HEK293 (cell line): ENCODE results near the gene KCTD6.
A peak's percentile ranks its signal among the peaks of the same experiment; 100 is the strongest.
"Not testable (repeated sequence)": the region's sequence is repeated elsewhere in the genome, so short reads cannot be mapped to it uniquely, and the experiment has no call there.

ENCODE experiments used
- CTCF ChIA-PET: fragments of 350-600 bp; formaldehyde crosslinking; extraction: SDS; loops from one replicate; lab custom pipeline; 2021; ENCODE audit warnings: antibody characterized with exemption; lab: Yijun Ruan, JAX
- POLR2A ChIA-PET: fragments of 300-600 bp; formaldehyde crosslinking; extraction: SDS; loops from one replicate; lab custom pipeline; 2020; ENCODE audit warnings: antibody characterized with exemption, inconsistent platforms; lab: Yijun Ruan, JAX
- H3K27ac ChIP-seq: fragments of 200-500 bp; sonication (Bioruptor generic); 2 replicates; pipeline ENCODE4 v1.5.1; 2014; ENCODE audit warnings: low read depth, low read length, control low read depth, inconsistent platforms; ENCODE audit errors: extremely low read depth
- H3K36me3 ChIP-seq, 2 experiments: fragments of 200-500 bp in 1 of 2; sonication (Bioruptor generic) in 1 of 2; 1 replicate in 1 of 2; 2 replicates in 1 of 2; pipeline ENCODE4 v1.5.1; 2014 to 2017; ENCODE audit warnings: inconsistent platforms in 2 of 2, low read length in 2 of 2; ENCODE audit not compliant: control insufficient read depth in 2 of 2, insufficient read depth in 1 of 2
- H3K4me1 ChIP-seq: fragments of 200-500 bp; sonication (Bioruptor generic); 2 replicates; pipeline ENCODE4 v1.5.1; 2014; ENCODE audit warnings: mild to moderate bottlenecking, low read length, inconsistent platforms; ENCODE audit not compliant: control insufficient read depth, insufficient read depth
- H3K4me3 ChIP-seq: 2 replicates; pipeline ENCODE4 v1.5.1; 2011; ENCODE audit warnings: low read depth, mild to moderate bottlenecking, control low read depth, low read length, moderate library complexity
- H3K9me3 ChIP-seq: fragments of 200-500 bp; sonication (Bioruptor generic); 2 replicates; pipeline ENCODE4 v1.5.1; 2014; ENCODE audit warnings: low read depth, low read length, inconsistent platforms; ENCODE audit not compliant: control insufficient read depth, insufficient read depth
- HOXA7 ChIP-seq: sonication (generic); formaldehyde crosslinking; IDR thresholded peaks from 2 replicates; pipeline ENCODE4 v1.8.1; 2022; ENCODE audit warnings: missing genetic modification reagents, borderline replicate concordance
- HOXD13 ChIP-seq: sonication (generic); formaldehyde crosslinking; IDR thresholded peaks from 2 replicates; pipeline ENCODE4 v1.8.0; 2022; ENCODE audit warnings: missing genetic modification reagents, borderline replicate concordance
- PRDM10 ChIP-seq: fragments of 450-650 bp; formaldehyde crosslinking; IDR thresholded peaks from 2 replicates; pipeline ENCODE4 v1.5.1; 2016; ENCODE audit warnings: missing biosample characterization, missing genetic modification characterization
- ZBTB21 ChIP-seq: fragments of 450-650 bp; formaldehyde crosslinking; IDR thresholded peaks from 2 replicates; pipeline ENCODE4 v1.5.1; 2017; ENCODE audit warnings: missing biosample characterization, missing genetic modification characterization
- ZIC2 ChIP-seq: fragments of 450-650 bp; formaldehyde crosslinking; IDR thresholded peaks from 2 replicates; pipeline ENCODE4 v1.5.1; 2016; ENCODE audit warnings: missing biosample characterization, missing genetic modification characterization
- ZNF114 ChIP-seq: fragments of 450-650 bp; formaldehyde crosslinking; IDR thresholded peaks from 2 replicates; pipeline ENCODE4 v1.5.0; 2017; ENCODE audit warnings: missing biosample characterization, missing genetic modification characterization
- ZNF133 ChIP-seq: fragments of 450-650 bp; formaldehyde crosslinking; IDR thresholded peaks from 2 replicates; pipeline ENCODE4 v1.5.1; 2016; ENCODE audit warnings: missing biosample characterization, missing genetic modification characterization
- ZNF174 ChIP-seq: fragments of 450-650 bp; formaldehyde crosslinking; IDR thresholded peaks from 2 replicates; pipeline ENCODE4 v1.5.0; 2017; ENCODE audit warnings: missing biosample characterization, mild to moderate bottlenecking, missing genetic modification characterization
- ZNF266 ChIP-seq: fragments of 450-650 bp; formaldehyde crosslinking; IDR thresholded peaks from 2 replicates; pipeline ENCODE4 v1.5.1; 2016; ENCODE audit warnings: missing biosample characterization, missing genetic modification characterization, low read depth
- ZNF341 ChIP-seq: fragments of 450-650 bp; formaldehyde crosslinking; IDR thresholded peaks from 2 replicates; pipeline ENCODE4; 2016; ENCODE audit warnings: low read depth, missing biosample characterization, missing genetic modification characterization
- ZNF513 ChIP-seq: fragments of 450-650 bp; IDR thresholded peaks from 2 replicates; pipeline ENCODE4 v1.5.1; 2018; ENCODE audit warnings: missing biosample characterization, missing genetic modification characterization
- ZNF558 ChIP-seq: fragments of 450-650 bp; formaldehyde crosslinking; IDR thresholded peaks from 2 replicates; pipeline ENCODE4 v1.5.1; 2016; ENCODE audit warnings: missing biosample characterization, missing genetic modification characterization
- ZNF692 ChIP-seq: fragments of 450-650 bp; formaldehyde crosslinking; IDR thresholded peaks from 2 replicates; pipeline ENCODE4 v1.5.1; 2016; ENCODE audit warnings: missing biosample characterization, missing genetic modification characterization
- ZNF704 ChIP-seq: fragments of 450-650 bp; formaldehyde crosslinking; IDR thresholded peaks from 2 replicates; pipeline ENCODE4 v1.5.1; 2016; ENCODE audit warnings: missing biosample characterization, missing genetic modification characterization

KCTD6 gene

GRCh38 chr3:58527440-58527839, 35.5 kb downstream of the KCTD6 start:
- H3K4me1 ChIP-seq, H3K9me3 ChIP-seq, H3K36me3 ChIP-seq, H3K27ac ChIP-seq, H3K4me3 ChIP-seq: not testable (repeated sequence)
- 0 out of 2 replicates have a peak, but pooled peaks have one; percentile 39 for TF ChIP-seq ZNF266 (tag by site-specific recombination)
- POLR2A ChIA-PET = interaction anchor here (1.1 kb wide), 1 partner anchor 34 kb away, joined by 3 read pairs; no protein-coding TSS in a partner anchor
- CTCF ChIA-PET = interaction anchor here (1.2 to 1.7 kb wide), 2 partner anchors 8 to 36 kb away, joined by 3 to 4 read pairs; no protein-coding TSS in a partner anchor

- ChIA-PET CTCF (interaction anchor here (0.7 to 2.5 kb wide), 9 partner anchors 9 to 321 kb away, joined by 3 to 14 read pairs (median 4); partner anchors contain the start of genes ACOX2 and KCTD6), POLR2A (interaction anchor here (1.0 kb wide), 1 partner anchor 36 kb away, joined by 3 read pairs; no protein-coding TSS in a partner anchor)
- Histone ChIP-seq H3K27ac (no peak overlapping the region), H3K4me3 (no peak overlapping the region), H3K9me3 (no peaks in the 10 kb centered on the region), H3K4me1 (no peaks in the 10 kb centered on the region; the same call in 1 of the 2 replicates), H3K36me3 (no peaks in the 10 kb centered on the region)
- TF ChIP-seq ZNF558 (tag by site-specific recombination) = no peak
- no peak for TF ChIP-seq ZNF704
- TF ChIP-seq ZBTB21 = no peak
- no peak for TF ChIP-seq HOXD13 (CRISPR knock-in tag)
- no peak for TF ChIP-seq ZNF114
- TF ChIP-seq ZNF174 = no peak
- TF ChIP-seq ZIC2 (tag by site-specific recombination) = peak; percentile 73
- TF ChIP-seq ZNF341 (tag by site-specific recombination) = no peak
- TF ChIP-seq PRDM10 (tag by site-specific recombination) = peak; percentile 61
- TF ChIP-seq HOXA7 = no peak
- no peak for TF ChIP-seq ZNF513
- no peak for TF ChIP-seq ZNF692
- TF ChIP-seq ZNF133 (tag by site-specific recombination) = no peak
Measured at GRCh38 chr3:58528629-58529028, 36.7 kb downstream of the KCTD6 start.
